HepG2 (cell line): ENCODE measurements around the gene ACSF3. TPM values are rescaled to one million over a fixed set of nuclear protein-coding genes. Genes with fewer than 3 reads are reported as not detected.

ENCODE experiments used
- AHDC1 ChIP-seq: sonication (generic); formaldehyde crosslinking; IDR thresholded peaks from 2 replicates; pipeline ENCODE4 v1.5.1; 2020; ENCODE audit warnings: mild to moderate bottlenecking, missing genetic modification reagents, borderline replicate concordance
- AHR ChIP-seq: IDR thresholded peaks from 2 replicates; pipeline ENCODE4 v1.6.1; 2018; ENCODE audit warnings: missing genetic modification reagents, missing compliant biosample characterization
- KMT2B ChIP-seq: IDR thresholded peaks from 2 replicates; pipeline ENCODE4 v1.6.1; 2016; ENCODE audit warnings: missing genetic modification reagents, missing compliant biosample characterization
- ONECUT2 ChIP-seq: sonication (generic); formaldehyde crosslinking; IDR thresholded peaks from 2 replicates; pipeline ENCODE4 v1.4.0; 2020; ENCODE audit warnings: missing genetic modification reagents
- PLSCR1 ChIP-seq: sonication (generic); formaldehyde crosslinking; IDR thresholded peaks from 2 replicates; pipeline ENCODE4 v1.5.0; 2020; ENCODE audit warnings: missing genetic modification reagents, mild to moderate bottlenecking, borderline replicate concordance
- ZFAT ChIP-seq: sonication (generic); formaldehyde crosslinking; conservative IDR thresholded peaks from 2 replicates; pipeline ENCODE4 v1.8.1; 2023; ENCODE audit warnings: missing genetic modification reagents, inconsistent platforms
- ZNF572 ChIP-seq: sonication (generic); formaldehyde crosslinking; IDR thresholded peaks from 2 replicates; pipeline ENCODE4 v1.5.1; 2020; ENCODE audit warnings: mild to moderate bottlenecking, missing genetic modification reagents
- polyA plus RNA-seq, 8 experiments: library from polyadenylated mRNA; depleted of rRNA in 3 of 8; stranded (reverse) in 7 of 8; unstranded in 1 of 8; fragments of >200 nt; fragmentation: Illumina TruSeq in 4 of 8; extraction: Trizol in 4 of 8; gene quantifications; 2 replicates each; pipeline versions ENCODE4 v1.2.1 to v1.2.3, GENCODE V29; 2011 to 2016; ENCODE audit warnings: low read depth in 4 of 8, missing spikeins in 1 of 8, mixed read lengths in 1 of 8; ENCODE audit not compliant: insufficient read depth in 1 of 8
- total RNA-seq, 5 experiments: library from RNA; depleted of rRNA; stranded (reverse); fragments of >200 nt; fragmentation: Illumina TruSeq; extraction: Trizol; gene quantifications; 2 replicates each; pipeline ENCODE4 v1.2.3, GENCODE V29; 2016; ENCODE audit warnings: low read depth in 1 of 5
- TF ChIP-seq, protein P1 (sequence below): sonication (generic); formaldehyde crosslinking; IDR thresholded peaks from 2 replicates; pipeline ENCODE4 v1.5.0; 2020; ENCODE audit warnings: mild to moderate bottlenecking, missing genetic modification reagents

ACSF3 gene
- total and polyA plus RNA-seq, 2 of the 13 experiments (the other 11 are each of a cell fraction or from before 2014, with no cell fraction given): 14.9 to 30.6 TPM

DNA sequence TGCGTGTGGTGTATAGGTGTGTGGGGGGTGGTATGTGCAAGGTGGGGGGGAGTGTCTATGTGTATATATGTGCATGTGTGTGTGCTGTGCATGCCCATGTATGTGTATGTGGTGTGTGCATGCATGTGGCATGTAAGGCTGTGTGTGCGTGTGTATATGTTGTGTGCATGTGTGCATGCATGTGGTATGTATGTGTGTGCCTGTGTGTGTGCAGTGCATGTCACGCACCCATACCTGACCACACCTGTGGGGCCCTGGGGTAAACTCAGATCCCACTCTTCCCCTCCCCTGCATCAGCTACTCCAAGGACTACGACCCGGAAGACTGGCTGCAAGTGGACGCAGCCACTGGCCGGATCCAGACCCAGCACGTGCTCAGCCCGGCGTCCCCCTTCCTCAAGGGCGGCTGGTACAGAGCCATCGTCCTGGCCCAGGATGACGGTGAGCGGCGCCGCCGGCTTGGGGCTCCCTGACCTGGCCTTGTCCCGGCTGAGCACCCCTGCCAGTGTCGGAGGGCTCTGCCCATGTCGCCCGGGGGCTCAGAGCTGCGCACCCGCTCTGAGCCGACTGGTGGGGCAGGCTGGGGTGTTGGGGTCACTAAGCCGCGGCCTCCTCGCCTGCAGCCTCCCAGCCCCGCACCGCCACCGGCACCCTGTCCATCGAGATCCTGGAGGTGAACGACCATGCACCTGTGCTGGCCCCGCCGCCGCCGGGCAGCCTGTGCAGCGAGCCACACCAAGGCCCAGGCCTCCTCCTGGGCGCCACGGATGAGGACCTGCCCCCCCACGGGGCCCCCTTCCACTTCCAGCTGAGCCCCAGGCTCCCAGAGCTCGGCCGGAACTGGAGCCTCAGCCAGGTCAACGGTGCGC lies 97.6 kb downstream of the ACSF3 start (continued):
- TF ChIP-seq, protein P1, sequence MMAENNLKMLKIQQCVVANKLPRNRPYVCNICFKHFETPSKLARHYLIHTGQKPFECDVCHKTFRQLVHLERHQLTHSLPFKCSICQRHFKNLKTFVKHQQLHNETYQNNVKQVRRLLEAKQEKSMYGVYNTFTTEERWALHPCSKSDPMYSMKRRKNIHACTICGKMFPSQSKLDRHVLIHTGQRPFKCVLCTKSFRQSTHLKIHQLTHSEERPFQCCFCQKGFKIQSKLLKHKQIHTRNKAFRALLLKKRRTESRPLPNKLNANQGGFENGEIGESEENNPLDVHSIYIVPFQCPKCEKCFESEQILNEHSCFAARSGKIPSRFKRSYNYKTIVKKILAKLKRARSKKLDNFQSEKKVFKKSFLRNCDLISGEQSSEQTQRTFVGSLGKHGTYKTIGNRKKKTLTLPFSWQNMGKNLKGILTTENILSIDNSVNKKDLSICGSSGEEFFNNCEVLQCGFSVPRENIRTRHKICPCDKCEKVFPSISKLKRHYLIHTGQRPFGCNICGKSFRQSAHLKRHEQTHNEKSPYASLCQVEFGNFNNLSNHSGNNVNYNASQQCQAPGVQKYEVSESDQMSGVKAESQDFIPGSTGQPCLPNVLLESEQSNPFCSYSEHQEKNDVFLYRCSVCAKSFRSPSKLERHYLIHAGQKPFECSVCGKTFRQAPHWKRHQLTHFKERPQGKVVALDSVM (CRISPR knock-in tag): no peak; the same call in 1 of the 2 replicates
- TF ChIP-seq PLSCR1 (CRISPR knock-in tag) (0 out of 2 replicates have a peak, but pooled peaks have one; percentile 40), KMT2B (peak; percentile 30; the same call in 1 of the 2 replicates), AHDC1 (no peak; the same call in 1 of the 2 replicates), ZNF572 (CRISPR knock-in tag) (peak; percentile 85; the same call in 1 of the 2 replicates), ONECUT2 (CRISPR knock-in tag) (no peak), AHR (peak; percentile 29; the same call in 1 of the 2 replicates), ZFAT (CRISPR knock-in tag) (no peak)
